C4-2B (cell line): ENCODE measurements around the gene INO80C.

Experiments used
- CTCF ChIP-seq: fragments of 450-650 bp; conservative IDR thresholded peaks from 2 replicates; pipeline ENCODE4 v1.5.1; 2017; ENCODE audit warnings: mild to moderate bottlenecking
- ZFX ChIP-seq: fragments of 450-650 bp; IDR thresholded peaks from 2 replicates; pipeline ENCODE4 v1.6.1; 2017

- TF ChIP-seq CTCF (no peak), ZFX (no peak)
These were observed 30.7 kb downstream of the INO80C start for GRCh38 chr18:35466815-35467623.
